ENCODE results near the gene HPS4. TPM values are rescaled to one million over a fixed set of nuclear protein-coding genes. Genes with fewer than 3 reads are reported as not detected.

The HPS4 gene
- total RNA-seq, 1 experiment from 2014 or later: 35.4 TPM

DNA sequence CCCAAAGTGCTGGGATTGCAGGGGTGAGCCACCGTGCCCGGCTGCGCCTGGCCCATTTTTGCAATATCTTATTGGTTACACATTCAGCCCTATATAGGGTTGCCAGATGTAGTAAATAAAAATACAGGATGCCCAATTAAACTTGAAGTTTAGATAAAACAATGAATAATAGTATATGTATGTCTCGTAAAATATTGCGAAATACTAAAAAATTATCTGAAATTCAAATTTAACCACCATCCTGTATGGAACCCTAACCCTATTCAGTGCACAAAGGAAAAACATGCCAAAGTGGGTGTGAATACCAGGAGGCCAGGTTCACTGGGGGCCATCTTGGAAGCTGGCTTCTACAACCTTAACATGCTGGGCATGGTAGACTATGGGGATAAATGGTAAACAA is 33.8 kb upstream of the HPS4 start:
- ChIA-PET RAD21 (ENCODE audit: low non-redundant PET in 1 of 2, low total read pairs in 2 of 2, uncharacterized antibody in 2 of 2, unreplicated experiment in 2 of 2) (no interaction called here), POLR2A (no interaction called here), CTCF (no interaction called here)
- Histone ChIP-seq H3K27me3 (ENCODE audit: insufficient read depth, low read length) (no peaks in the 10 kb centered on the region), H4K20me1 (ENCODE audit: insufficient read depth) (no peaks in the 10 kb centered on the region), H3K4me3 (replicated peaks in 1 of 2; ENCODE audit: low read depth in 1 of 2, low read length in 2 of 2) (no peak overlapping the region), H2AFZ (ENCODE audit: low read depth, low read length, poor library complexity, severe bottlenecking) (no peak overlapping the region), H3K27ac (ENCODE audit: low read depth, low read length) (no peak overlapping the region), H3K4me2 (ENCODE audit: low read length) (no peak overlapping the region), H3K9me3 (ENCODE audit: control insufficient read depth in 1 of 2, insufficient read depth in 1 of 2, low read depth in 1 of 2, low read length in 2 of 2) (no peaks in the 10 kb centered on the region), H3K9me2 (ENCODE audit: insufficient read depth) (no peaks in the 10 kb centered on the region), H3K36me3 (ENCODE audit: control insufficient read depth in 1 of 2, insufficient read depth in 2 of 2, low read length in 2 of 2) (no peaks in the 10 kb centered on the region; a peak in 1 of 4 replicates), H3K9ac (ENCODE audit: low read length) (no peak overlapping the region), H3K79me2 (ENCODE audit: insufficient read depth, low read length) (peaks cover 17% of the 10 kb centered on the region), H3K4me1 (ENCODE audit: control insufficient read depth in 1 of 2, insufficient read depth in 2 of 2, low read length in 2 of 2) (peaks cover 7% of the 10 kb centered on the region in 2 experiments; a peak in 2 of 4 replicates)
- DNase-seq (ENCODE audit: low read depth, low spot score) (no peak), ATAC-seq (no peak)
- no TSS peak for BruUV-seq (replicated peaks)
- intact Hi-C loops (cut with micrococcal nuclease): no loop called here
- TF ChIP-seq POLR2AphosphoS5 (IDR thresholded peaks at IDR 0.05; ENCODE audit: low read depth, low read length) (no peak), SP1 (IDR thresholded peaks at IDR 0.05; ENCODE audit: low read depth) (no peak), EGR1 (IDR thresholded peaks at IDR 0.05; ENCODE audit: low read depth) (no peak), POLR2A (IDR thresholded peaks at IDR 0.05; ENCODE audit: borderline replicate concordance, extremely low read depth, insufficient read depth, insufficient read length) (no peak), JUND (IDR thresholded peaks at IDR 0.05) (no peak), SRF (IDR thresholded peaks at IDR 0.05; ENCODE audit: low read depth) (no peak), RAD21 (IDR thresholded peaks at IDR 0.05; ENCODE audit: low read depth) (no peak), TCF7L2 (IDR thresholded peaks at IDR 0.05; ENCODE audit: borderline replicate concordance, extremely low read depth, insufficient read depth, insufficient read length) (no peak), YY1 (IDR thresholded peaks at IDR 0.05; ENCODE audit: extremely low read depth, insufficient replicate concordance, low read depth, low read length) (no peak), SIN3A (IDR thresholded peaks at IDR 0.05; ENCODE audit: low read depth) (no peak)
- TF ChIP-seq, protein P1, sequence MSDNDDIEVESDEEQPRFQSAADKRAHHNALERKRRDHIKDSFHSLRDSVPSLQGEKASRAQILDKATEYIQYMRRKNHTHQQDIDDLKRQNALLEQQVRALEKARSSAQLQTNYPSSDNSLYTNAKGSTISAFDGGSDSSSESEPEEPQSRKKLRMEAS (IDR thresholded peaks at IDR 0.05): no peak

DNA sequence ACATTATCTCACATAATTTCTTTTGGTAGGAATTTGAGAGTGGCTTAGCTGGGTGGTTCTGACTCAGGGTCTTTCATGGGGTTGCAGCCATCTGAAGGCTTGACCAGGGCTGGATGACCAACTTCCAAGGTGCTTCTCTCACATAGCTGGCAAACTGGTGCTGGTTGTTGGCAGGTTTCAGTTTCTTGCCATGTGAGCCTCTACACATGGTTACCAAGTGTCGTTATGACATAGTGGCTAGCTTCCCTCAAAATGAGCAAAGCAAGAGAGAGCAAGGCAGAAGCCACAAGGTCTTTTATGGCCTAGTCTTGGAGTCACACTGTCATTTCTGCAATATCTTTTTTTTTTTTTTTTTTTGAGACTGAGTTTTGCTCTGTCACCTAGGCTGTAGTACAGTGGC is 32.9 kb upstream of the HPS4 start:
- no peaks in the 10 kb centered on the region; a peak in 1 of 4 replicates for H3K36me3 ChIP-seq (ENCODE audit: control insufficient read depth in 1 of 2, insufficient read depth in 2 of 2, low read length in 2 of 2)
- intact Hi-C loops (cut with micrococcal nuclease): no loop called here
- no peak for TF ChIP-seq SP1 (IDR thresholded peaks at IDR 0.05; ENCODE audit: low read depth)
- TF ChIP-seq JUND (IDR thresholded peaks at IDR 0.05): no peak
- no peak for TF ChIP-seq YY1 (IDR thresholded peaks at IDR 0.05; ENCODE audit: extremely low read depth, insufficient replicate concordance, low read depth, low read length)
- no peak for TF ChIP-seq FOSL1 (IDR thresholded peaks at IDR 0.05; ENCODE audit: low read depth)
- TF ChIP-seq EZH2 (IDR thresholded peaks at IDR 0.05): no peak
- no peak for TF ChIP-seq ELF1 (IDR thresholded peaks at IDR 0.05; ENCODE audit: borderline replicate concordance, low read depth)
- TF ChIP-seq, protein P1 (IDR thresholded peaks at IDR 0.05): no peak
- ChIA-PET RAD21 (ENCODE audit: low non-redundant PET in 1 of 2, low total read pairs in 2 of 2, uncharacterized antibody in 2 of 2, unreplicated experiment in 2 of 2) (no interaction called here), CTCF (no interaction called here), POLR2A (no interaction called here)
- H3K4me1 ChIP-seq (ENCODE audit: control insufficient read depth in 1 of 2, insufficient read depth in 2 of 2, low read length in 2 of 2): peaks cover 9 to 10% of the 10 kb centered on the region in 2 experiments; a peak in 3 of 4 replicates
- ATAC-seq (no peak), DNase-seq (ENCODE audit: low read depth, low spot score) (no peak)
- BruUV-seq (replicated peaks): no TSS peak
- H3K27ac ChIP-seq (ENCODE audit: low read depth, low read length): no peak overlapping the region
- no peaks in the 10 kb centered on the region for H4K20me1 ChIP-seq (ENCODE audit: insufficient read depth)
- no peaks in the 10 kb centered on the region for H3K9me3 ChIP-seq (ENCODE audit: control insufficient read depth in 1 of 2, insufficient read depth in 1 of 2, low read depth in 1 of 2, low read length in 2 of 2)
- no peaks in the 10 kb centered on the region for H3K27me3 ChIP-seq (ENCODE audit: insufficient read depth, low read length)
- H3K9me2 ChIP-seq (ENCODE audit: insufficient read depth): no peaks in the 10 kb centered on the region
- no peak overlapping the region for H3K4me3 ChIP-seq (replicated peaks in 1 of 2; ENCODE audit: low read depth in 1 of 2, low read length in 2 of 2)
- no peak overlapping the region for H2AFZ ChIP-seq (ENCODE audit: low read depth, low read length, poor library complexity, severe bottlenecking)
- H3K4me2 ChIP-seq (ENCODE audit: low read length): no peak overlapping the region
- peaks cover 26% of the 10 kb centered on the region for H3K79me2 ChIP-seq (ENCODE audit: insufficient read depth, low read length)
- H3K9ac ChIP-seq (ENCODE audit: low read length): no peak overlapping the region
